Right atrium auricular region (tissue), 2 donors: ENCODE data around the gene TSHZ3. TPM values are rescaled to one million over a fixed set of nuclear protein-coding genes. Genes with fewer than 3 reads are reported as not detected.

ENCODE experiments used
- DNase-seq: peaks from one replicate; pipeline ENCODE4 v3.0.0-alpha.2; 2019; ENCODE audit warnings: low spot score
- H3K27ac ChIP-seq, 2 donors: fragments of 200-600 bp; sonication (generic); 1 replicate in 1 of 2; 2 replicates in 1 of 2; pipeline ENCODE4 v1.5.1; 2016 to 2019
- H3K27me3 ChIP-seq, 2 donors: fragments of 200-600 bp; sonication (generic); one replicate each; pipeline versions ENCODE4 v1.5.1 to v1.6.0; 2017 to 2019
- H3K36me3 ChIP-seq: fragments of 200-600 bp; sonication (generic); one replicate; pipeline ENCODE4 v1.5.1; 2016
- H3K4me1 ChIP-seq, 2 donors: fragments of 200-600 bp; sonication (generic); one replicate each; pipeline versions ENCODE4 v1.5.1 to v1.6.0; 2017 to 2019
- H3K4me3 ChIP-seq, 2 donors: fragments of 200-600 bp; sonication (generic); 1 replicate in 1 of 2; 2 replicates in 1 of 2; pipeline ENCODE4 v1.5.1; 2017 to 2019; ENCODE audit warnings: mild to moderate bottlenecking in 1 of 2, moderate library complexity in 1 of 2
- H3K9me3 ChIP-seq, 2 donors: fragments of 200-600 bp; sonication (generic); one replicate each; pipeline ENCODE4 v1.5.1; 2019
- CTCF ChIP-seq, 2 donors: fragments of 200-600 bp; sonication (generic); IDR thresholded peaks; one replicate each; pipeline ENCODE4 v1.5.1; 2019; ENCODE audit warnings: antibody characterized with exemption in 2 of 2
- total RNA-seq, 2 donors: library from RNA; depleted of rRNA; stranded (reverse); fragments of >200 nt; gene quantifications; one replicate each; pipeline ENCODE4 v1.1.0, GENCODE V29; 2016

The TSHZ3 gene
- total RNA-seq, 2 donors from 2014 or later = 3.9 to 5.6 TPM

- Histone ChIP-seq H3K4me3 (no peak overlapping the region), H3K27me3 (no peaks in the 10 kb centered on the region), H3K27ac (no peak overlapping the region), H3K36me3 (no peaks in the 10 kb centered on the region), H3K4me1 (no peaks in the 10 kb centered on the region), H3K9me3 (no peaks in the 10 kb centered on the region)
- no peak for TF ChIP-seq CTCF (IDR thresholded peaks at IDR 0.05)
- no peak for DNase-seq
Measured at GRCh38 chr19:31268751-31269383, 80.4 kb downstream of the TSHZ3 start.

- no peaks in the 10 kb centered on the region for H3K27me3 ChIP-seq
- no peaks in the 10 kb centered on the region for H3K4me1 ChIP-seq
- H3K36me3 ChIP-seq = no peaks in the 10 kb centered on the region
- no peak overlapping the region for H3K27ac ChIP-seq
- H3K9me3 ChIP-seq = no peaks in the 10 kb centered on the region
- no peak for DNase-seq
- TF ChIP-seq CTCF (IDR thresholded peaks at IDR 0.05) = no peak
- no peak overlapping the region for H3K4me3 ChIP-seq
Measured at GRCh38 chr19:31266731-31267130, 82.5 kb downstream of the TSHZ3 start.

- H3K27me3 ChIP-seq = no peaks in the 10 kb centered on the region
- H3K36me3 ChIP-seq = no peaks in the 10 kb centered on the region
- no peaks in the 10 kb centered on the region for H3K9me3 ChIP-seq
- no peak for DNase-seq
- H3K4me3 ChIP-seq = no peak overlapping the region
- H3K4me1 ChIP-seq = peaks cover 0 to 5% of the 10 kb centered on the region in 2 donors
- no peak overlapping the region for H3K27ac ChIP-seq
- no peak for TF ChIP-seq CTCF (IDR thresholded peaks at IDR 0.05)
Measured at GRCh38 chr19:31266196-31266595, 83.0 kb downstream of the TSHZ3 start.

GRCh38 chr19:31264041-31264778 is 85.0 kb downstream of the TSHZ3 start:
- Histone ChIP-seq H3K27me3 (no peaks in the 10 kb centered on the region), H3K4me1 (peaks cover 0 to 17% of the 10 kb centered on the region in 2 donors), H3K27ac (no peak overlapping the region), H3K36me3 (no peaks in the 10 kb centered on the region), H3K9me3 (no peaks in the 10 kb centered on the region), H3K4me3 (no peak overlapping the region)
- no peak for TF ChIP-seq CTCF (IDR thresholded peaks at IDR 0.05)
- no peak for DNase-seq

- DNase-seq = no peak
- TF ChIP-seq CTCF (IDR thresholded peaks at IDR 0.05) = no peak
- Histone ChIP-seq H3K27me3 (no peaks in the 10 kb centered on the region), H3K36me3 (no peaks in the 10 kb centered on the region), H3K4me3 (no peak overlapping the region), H3K4me1 (peaks cover 0 to 17% of the 10 kb centered on the region in 2 donors), H3K9me3 (no peaks in the 10 kb centered on the region), H3K27ac (no peak overlapping the region)
Measured at GRCh38 chr19:31263328-31263727, 85.9 kb downstream of the TSHZ3 start.
